A673 (cell line): ENCODE measurements around the gene CFAP57. TPM values are rescaled to one million over a fixed set of nuclear protein-coding genes. Genes with fewer than 3 reads are reported as not detected.

ENCODE experiments used
- BruUV-seq: library from RNA; stranded (reverse); fragments of 400-500 nt; replicated peaks from 2 replicates; lab custom pipeline; 2021; lab: Mats Ljungman, UMichigan
- CTCF ChIA-PET: fragments of 300-600 bp; sonication (Branson Sonifier 250); formaldehyde crosslinking; loops from one replicate; lab custom pipeline; 2022; ENCODE audit warnings: antibody characterized with exemption; lab: Charles Lee
- POLR2A ChIA-PET: fragments of 300-600 bp; sonication (Branson Sonifier 250); formaldehyde crosslinking; loops from one replicate; lab custom pipeline; 2022; ENCODE audit warnings: antibody characterized with exemption; ENCODE audit not compliant: low non-redundant PET; lab: Charles Lee
- DNase-seq: peaks from one replicate; pipeline ENCODE4 v3.0.0-alpha.2; 2015; ENCODE audit warnings: low spot score
- H3K27ac ChIP-seq: fragments of 200-600 bp; sonication (generic); 2 replicates; pipeline ENCODE4 v1.5.1; 2016; ENCODE audit warnings: mixed run types, low read depth, mild to moderate bottlenecking, mixed read lengths, antibody characterized with exemption, low read length; ENCODE audit not compliant: poor library complexity, severe bottlenecking
- H3K27me3 ChIP-seq: fragments of 200-600 bp; sonication (generic); replicated peaks from 2 replicates; pipeline ENCODE4 v1.6.1; 2017; ENCODE audit warnings: mixed run types, low read depth, mild to moderate bottlenecking, mixed read lengths, antibody characterized with exemption, low read length; ENCODE audit not compliant: insufficient read depth, poor library complexity
- H3K36me3 ChIP-seq: fragments of 200-600 bp; sonication (generic); 2 replicates; pipeline ENCODE4 v1.6.1; 2016; ENCODE audit warnings: mixed run types, mild to moderate bottlenecking, mixed read lengths, antibody characterized with exemption, low read length; ENCODE audit not compliant: insufficient read depth, poor library complexity, severe bottlenecking
- H3K4me1 ChIP-seq: fragments of 200-600 bp; sonication (generic); 2 replicates; pipeline ENCODE4 v1.6.1; 2017; ENCODE audit warnings: mixed run types, mild to moderate bottlenecking, mixed read lengths, antibody characterized with exemption, low read length; ENCODE audit not compliant: insufficient read depth, poor library complexity, severe bottlenecking
- H3K4me3 ChIP-seq: fragments of 200-600 bp; sonication (generic); 2 replicates; pipeline ENCODE4 v1.5.1; 2016; ENCODE audit warnings: low read depth, mixed run types, mild to moderate bottlenecking, mixed read lengths, low read length; ENCODE audit not compliant: poor library complexity, severe bottlenecking
- H3K9me3 ChIP-seq: fragments of 200-600 bp; sonication (generic); 2 replicates; pipeline ENCODE4 v1.6.1; 2016; ENCODE audit warnings: mixed run types, low read depth, mild to moderate bottlenecking, mixed read lengths, antibody characterized with exemption, low read length; ENCODE audit not compliant: poor library complexity, severe bottlenecking
- CTCF ChIP-seq: fragments of 300-800, 200-600 bp; sonication (generic); conservative IDR thresholded peaks from 2 replicates; pipeline ENCODE4 v1.5.1; 2017; ENCODE audit warnings: low read depth, mild to moderate bottlenecking, antibody characterized with exemption, low read length, moderate library complexity, mixed read lengths
- EZH2 ChIP-seq: fragments of 200-600 bp; sonication (generic); IDR thresholded peaks from 2 replicates; pipeline ENCODE4 v1.6.1; 2017; ENCODE audit warnings: borderline replicate concordance, low read depth, mild to moderate bottlenecking, mixed read lengths, antibody characterized with exemption, low read length; ENCODE audit not compliant: poor library complexity, severe bottlenecking
- intact Hi-C: fragments of 100-400 bp; cut with micrococcal nuclease; formaldehyde crosslinking; loops from one replicate; pipeline ENCODE4 v1.10.0; 2022; ENCODE audit not compliant: unreplicated experiment
- total RNA-seq: library from RNA; stranded (reverse); gene quantifications from 2 replicates; pipeline ENCODE4 v1.2.3, GENCODE V29; 2021

CFAP57 gene
- total RNA-seq, 1 experiment from 2014 or later: 0.73 TPM

DNA sequence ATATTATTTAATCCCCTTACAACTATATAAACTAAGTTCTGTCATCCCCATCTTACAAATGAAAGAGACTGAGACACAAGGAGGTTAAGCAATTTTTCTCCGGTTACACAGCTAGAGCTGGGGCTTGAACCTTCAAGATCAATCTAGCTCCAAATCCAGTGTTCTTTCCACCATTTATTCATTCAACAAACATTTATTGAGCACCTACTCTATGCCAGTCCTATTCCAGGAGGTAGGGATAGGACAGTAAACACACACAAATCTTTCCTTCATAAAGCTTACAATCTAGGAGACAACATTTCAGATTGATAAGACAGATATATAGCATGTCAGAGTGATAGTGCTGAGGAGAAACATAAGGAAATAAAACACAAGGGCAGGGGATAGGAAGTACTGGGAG, 94.8 kb downstream of the CFAP57 start:
- CTCF ChIA-PET: no interaction called here
- Histone ChIP-seq H3K27me3 (no peaks in the 10 kb centered on the region), H3K36me3 (no peaks in the 10 kb centered on the region), H3K27ac (no peak overlapping the region), H3K4me3 (no peak overlapping the region), H3K4me1 (no peaks in the 10 kb centered on the region), H3K9me3 (peaks cover 14% of the 10 kb centered on the region)
- no TSS peak for BruUV-seq
- DNase-seq: no peak
- intact Hi-C loops: no loop called here
- no peak for TF ChIP-seq CTCF
- no peak for TF ChIP-seq EZH2
- POLR2A ChIA-PET: no interaction called here

DNA sequence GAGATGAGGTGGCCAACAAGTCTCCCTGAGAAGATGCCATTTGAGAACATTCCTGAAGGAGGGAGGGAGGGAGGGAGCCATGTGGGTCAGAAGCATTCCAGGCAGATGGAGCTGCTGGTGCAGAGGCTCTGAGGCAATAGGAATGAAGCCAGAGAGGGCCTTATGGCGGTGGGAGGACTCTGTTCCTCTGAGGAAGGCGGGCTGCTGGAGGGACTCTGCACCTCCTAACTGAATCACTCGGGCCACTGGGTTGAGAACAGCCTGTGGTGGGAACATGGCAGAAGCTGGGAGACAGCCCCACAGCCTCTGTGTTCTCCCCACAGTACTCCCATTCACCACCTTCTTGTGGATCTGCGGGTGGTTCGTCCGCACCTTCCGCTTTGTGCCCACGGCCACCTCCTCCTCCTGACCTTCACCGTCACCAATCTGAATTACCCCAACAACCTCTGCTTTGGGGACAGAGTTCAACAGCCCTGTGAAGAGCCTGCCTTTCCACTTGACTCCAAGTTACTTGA, 95.2 kb downstream of the CFAP57 start:
- CTCF ChIA-PET: no interaction called here
- no TSS peak for BruUV-seq
- no peak overlapping the region for H3K27ac ChIP-seq

GRCh38 chr1:43267818-43268425, 95.8 kb downstream of the CFAP57 start:
- Histone ChIP-seq H3K27ac (no peak overlapping the region), H3K4me3 (no peak overlapping the region), H3K27me3 (no peaks in the 10 kb centered on the region), H3K9me3 (peaks cover 8% of the 10 kb centered on the region), H3K4me1 (no peaks in the 10 kb centered on the region), H3K36me3 (no peaks in the 10 kb centered on the region)
- CTCF ChIA-PET: no interaction called here
- POLR2A ChIA-PET: interaction anchor here (0.6 kb wide), 1 partner anchor 808 kb away, joined by 3 read pairs; no protein-coding TSS in a partner anchor
- BruUV-seq: no TSS peak
- no peak for DNase-seq
- intact Hi-C loops: no loop called here
- TF ChIP-seq EZH2: no peak
- TF ChIP-seq CTCF: no peak

More for the DNA sequence above, 95.2 kb downstream of the CFAP57 start:
- no peaks in the 10 kb centered on the region for H3K27me3 ChIP-seq
- H3K4me1 ChIP-seq: no peaks in the 10 kb centered on the region
- no peak overlapping the region for H3K4me3 ChIP-seq
- POLR2A ChIA-PET: no interaction called here
- peaks cover 14% of the 10 kb centered on the region for H3K9me3 ChIP-seq
- DNase-seq: no peak
- TF ChIP-seq CTCF (no peak), EZH2 (no peak)
- intact Hi-C loops: no loop called here
- H3K36me3 ChIP-seq: no peaks in the 10 kb centered on the region
